GM19452 (cell line): ENCODE measurements around the gene C12orf60.

Experiments used
- ATAC-seq: cut with Tn5 transposase; IDR thresholded peaks from one replicate; pipeline ENCODE4 v1.9.1; 2021; ENCODE audit not compliant: unreplicated experiment

C12orf60 gene

GRCh38 chr12:14871247-14871646 lies 67.8 kb downstream of the C12orf60 start:
- no peak for ATAC-seq

DNA sequence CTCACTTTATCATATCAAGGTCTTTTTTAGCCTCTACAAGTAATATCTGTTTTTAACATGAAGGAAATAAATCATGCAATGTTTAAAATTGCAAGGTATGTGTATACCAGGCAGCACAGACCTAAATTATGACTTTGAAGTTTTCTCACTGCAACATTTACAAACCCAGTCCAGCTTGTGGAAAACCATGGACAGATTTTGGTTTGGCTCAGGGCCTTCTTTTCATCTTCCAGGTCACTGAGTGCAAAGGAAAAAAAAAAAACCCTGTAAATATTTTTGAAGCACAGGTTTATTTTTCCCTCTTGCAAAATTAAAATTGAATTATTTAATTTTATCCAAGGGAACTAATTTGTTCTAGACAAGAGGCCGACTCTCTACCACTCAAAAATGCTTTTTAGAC lies 68.4 kb downstream of the C12orf60 start:
- no peak for ATAC-seq

DNA sequence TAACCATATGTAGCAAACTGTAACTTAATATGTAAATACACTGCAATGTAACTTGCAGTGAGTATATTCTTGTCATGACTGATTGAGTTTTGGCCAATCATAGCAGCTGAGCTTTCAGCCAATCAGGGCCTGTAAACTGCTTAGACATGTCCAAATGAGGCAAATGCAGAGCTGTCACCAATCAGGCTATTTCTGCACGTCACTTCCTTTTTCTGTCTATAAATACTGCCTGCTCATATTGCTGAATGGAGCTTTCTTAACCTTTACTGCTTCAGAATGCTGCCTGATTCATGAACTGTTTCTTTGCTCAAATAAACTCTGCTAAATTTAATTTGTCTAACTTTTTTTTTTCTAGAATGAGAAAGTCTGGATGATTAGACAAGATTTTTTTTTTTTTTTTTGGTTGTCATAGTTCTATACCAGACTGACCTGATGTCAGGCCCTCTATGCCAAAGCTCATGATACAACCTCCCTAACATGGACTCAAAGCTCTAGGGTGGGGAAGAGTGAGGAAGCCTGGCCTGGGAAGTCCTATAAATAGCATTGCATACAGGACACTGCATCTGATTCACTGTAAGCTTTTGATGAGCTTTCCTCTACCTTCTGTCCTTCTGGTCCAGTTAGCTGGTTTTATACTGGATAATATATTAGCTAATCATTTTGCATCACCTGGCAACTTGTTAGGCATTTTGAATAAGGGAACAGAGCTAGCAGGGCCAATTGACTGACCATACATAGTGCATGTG lies 70.1 kb downstream of the C12orf60 start:
- no peak for ATAC-seq
